HG03108 (cell line): ENCODE data around the gene ANKRD30B.
"Not testable (repeated sequence)": the region's sequence is repeated elsewhere in the genome, so short reads cannot be mapped to it uniquely, and the experiment has no call there.

Experiments used
- ATAC-seq: cut with Tn5 transposase; IDR thresholded peaks from one replicate; pipeline ENCODE4 v1.9.1; 2021; ENCODE audit warnings: moderate library complexity; ENCODE audit not compliant: unreplicated experiment

Gene ANKRD30B

GRCh38 chr18:14841607-14842006, 93.6 kb downstream of the ANKRD30B start:
- ATAC-seq: not testable (repeated sequence)

- ATAC-seq: not testable (repeated sequence)
Measured at GRCh38 chr18:14851533-14851932, 103.6 kb downstream of the ANKRD30B start.

DNA sequence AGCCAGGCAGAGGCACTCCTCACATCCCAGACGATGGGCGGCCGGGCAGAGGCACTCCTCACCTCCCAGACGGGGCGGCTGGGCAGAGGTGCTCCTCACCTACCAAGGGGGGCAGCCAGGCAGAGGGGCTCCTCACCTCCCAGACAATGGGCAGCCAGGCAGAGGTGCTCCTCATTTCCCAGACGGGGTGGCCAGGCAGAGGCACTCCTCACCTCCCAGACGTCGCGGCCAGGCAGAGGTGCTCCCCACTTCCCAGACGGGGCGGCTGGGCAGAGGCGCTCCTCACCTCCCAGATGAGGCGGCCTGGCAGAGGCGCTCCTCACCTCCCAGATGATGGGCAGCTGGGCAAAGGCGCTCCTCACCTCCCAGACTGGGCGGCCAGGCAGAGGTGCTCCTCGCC, 107.7 kb downstream of the ANKRD30B start:
- not testable (repeated sequence) for ATAC-seq

DNA sequence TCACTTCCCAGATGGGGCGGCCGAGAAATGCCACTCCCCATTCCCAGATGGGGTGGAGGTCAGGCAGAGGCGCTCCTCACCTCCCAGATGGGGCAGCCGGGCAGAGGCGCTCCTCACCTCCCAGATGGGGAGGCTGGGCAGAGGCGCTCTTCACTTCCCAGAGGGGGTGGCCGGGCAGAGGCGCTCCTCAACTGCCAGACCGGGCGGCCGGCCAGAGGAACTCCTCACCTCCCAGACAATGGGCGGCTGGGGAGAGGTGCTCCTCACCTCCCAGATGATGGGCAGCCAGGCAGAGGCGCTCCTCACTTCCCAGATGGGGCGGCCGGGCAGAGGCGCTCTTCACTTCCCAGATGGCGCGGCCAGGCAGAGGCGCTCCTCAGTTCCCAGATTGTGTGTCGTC, 108.3 kb downstream of the ANKRD30B start:
- ATAC-seq: not testable (repeated sequence)

DNA sequence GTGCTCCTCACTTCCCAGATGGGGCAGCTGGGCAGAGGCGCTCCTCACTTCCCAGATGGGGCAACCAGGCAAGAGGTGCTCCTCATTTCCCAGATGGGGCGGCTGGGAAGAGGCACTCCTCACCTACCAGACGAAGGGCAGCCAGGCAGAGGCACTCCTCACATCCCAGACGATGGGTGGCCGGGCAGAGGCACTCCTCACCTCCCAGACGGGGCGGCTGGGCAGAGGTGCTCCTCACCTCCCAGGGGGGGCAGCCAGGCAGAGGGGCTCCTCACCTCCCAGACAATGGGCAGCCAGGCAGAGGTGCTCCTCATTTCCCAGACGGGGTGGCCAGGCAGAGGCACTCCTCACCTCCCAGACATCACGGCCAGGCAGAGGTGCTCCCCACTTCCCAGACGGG, 110.5 kb downstream of the ANKRD30B start:
- ATAC-seq: not testable (repeated sequence)

GRCh38 chr18:14859995-14860394, 112.0 kb downstream of the ANKRD30B start:
- not testable (repeated sequence) for ATAC-seq

DNA sequence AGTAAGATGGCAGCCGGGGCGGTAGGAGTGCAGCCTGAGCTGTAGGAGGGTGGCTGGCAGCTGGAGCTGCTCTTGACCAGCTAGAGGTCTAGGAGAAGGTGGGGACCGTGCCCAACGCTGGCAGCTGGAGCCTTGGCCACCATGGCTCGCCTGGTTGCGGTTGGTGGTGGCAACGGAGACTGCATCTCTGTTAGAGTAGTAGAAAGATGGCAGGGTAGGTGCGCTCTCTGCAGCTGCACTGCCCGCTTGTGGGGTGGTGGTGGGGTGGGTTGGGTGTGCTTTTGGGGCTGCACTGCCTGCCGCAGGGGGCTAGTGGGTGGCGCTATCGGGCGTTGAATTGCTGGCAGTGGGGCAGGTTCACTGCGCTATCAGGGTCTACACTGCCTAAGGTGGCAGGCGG, 118.5 kb downstream of the ANKRD30B start:
- not testable (repeated sequence) for ATAC-seq

- not testable (repeated sequence) for ATAC-seq
Measured at GRCh38 chr18:14867988-14868387, 120.0 kb downstream of the ANKRD30B start.

- ATAC-seq: not testable (repeated sequence)
Measured at GRCh38 chr18:14868825-14869224, 120.9 kb downstream of the ANKRD30B start.

GRCh38 chr18:14878826-14879225, 130.9 kb downstream of the ANKRD30B start:
- ATAC-seq: not testable (repeated sequence)

DNA sequence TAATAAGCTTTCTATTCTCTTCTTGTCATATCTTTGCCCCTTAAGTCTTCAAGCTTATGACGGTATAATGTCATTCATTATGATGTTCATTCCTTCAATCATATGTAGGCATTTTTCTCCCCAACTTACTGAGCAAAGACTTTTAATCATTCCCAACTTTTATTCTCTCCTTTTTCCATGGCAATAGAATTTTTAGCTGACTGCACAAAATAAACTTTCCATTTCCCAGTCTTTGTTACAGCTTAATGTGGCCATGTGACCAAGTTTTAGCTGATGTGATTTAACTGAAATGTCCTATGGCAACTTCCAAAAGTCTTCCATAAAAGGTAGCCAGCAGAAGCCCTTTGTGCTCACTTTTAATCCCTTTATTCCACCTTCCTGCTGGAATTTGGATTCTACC, 152.5 kb downstream of the ANKRD30B start:
- no peak for ATAC-seq
